H1 (cell line): ENCODE results near the gene RNF38. TPM values are rescaled to one million over a fixed set of nuclear protein-coding genes. Genes with fewer than 3 reads are reported as not detected.

Experiments used
- CBX8 ChIP-seq: fragments of 300-800, 300-1000 bp; sonication (generic); IDR thresholded peaks from 2 replicates; pipeline ENCODE4 v1.7.1; 2016; ENCODE audit warnings: low read depth, low read length, borderline replicate concordance
- CHD1 ChIP-seq: IDR thresholded peaks from 2 replicates; pipeline ENCODE4 v1.6.1; 2012; ENCODE audit warnings: low read depth, low read length, improper control_type of control experiment
- KDM1A ChIP-seq: fragments of 200-600, 300-600 bp; sonication (generic); IDR thresholded peaks from 2 replicates; pipeline ENCODE4 v1.7.1; 2016; ENCODE audit warnings: mild to moderate bottlenecking, low read length, borderline replicate concordance
- NANOG ChIP-seq: IDR thresholded peaks from 2 replicates; pipeline ENCODE4 v1.6.1; 2011; ENCODE audit warnings: low read length, low read depth, mild to moderate bottlenecking, inconsistent platforms; ENCODE audit not compliant: insufficient read depth, poor library complexity, severe bottlenecking
- RBBP5 ChIP-seq: IDR thresholded peaks from 2 replicates; pipeline ENCODE4 v1.7.1; 2012; ENCODE audit warnings: low read depth, mild to moderate bottlenecking, inconsistent platforms, low read length, moderate library complexity, borderline replicate concordance
- TAF1 ChIP-seq: IDR thresholded peaks from 2 replicates; pipeline ENCODE4 v1.6.1; 2011; ENCODE audit warnings: mild to moderate bottlenecking, low read depth, low read length
- TAF7 ChIP-seq: optimal IDR thresholded peaks from 2 replicates; pipeline ENCODE3; 2011; ENCODE audit warnings: low read depth, mild to moderate bottlenecking, inconsistent platforms, low read length, moderate library complexity, borderline replicate concordance
- TBP ChIP-seq: IDR thresholded peaks from 2 replicates; pipeline ENCODE4 v1.6.1; 2011; ENCODE audit warnings: low read depth, low read length, improper control_type of control experiment
- polyA plus RNA-seq, 7 experiments: library from polyadenylated mRNA; depleted of rRNA in 3 of 7; stranded (reverse) in 5 of 7; unstranded in 2 of 7; fragments of >200 nt in 5 of 7; fragments of 200-250 nt in 2 of 7; gene quantifications; 1 replicate in 5 of 7; 2 replicates in 1 of 7; 4 replicates in 1 of 7; pipeline versions ENCODE4 v1.2.1 to v1.2.3, GENCODE V29; 2011 to 2013; ENCODE audit warnings: missing spikeins in 2 of 7, mixed read lengths in 2 of 7
- total RNA-seq: library from RNA; stranded (reverse); fragmentation: NEBNext Ultra II Directional; extraction: Animal tissue kit (Norgen Biotek cat#: 25700); gene quantifications from 2 replicates; pipeline ENCODE4 v1.2.1, GENCODE V29; 2021

RNF38 gene
- total and polyA plus RNA-seq, 2 of the 8 experiments (the other 6 are each of a cell fraction or from before 2014, with no cell fraction given), result 54.9 to 60.9 TPM

GRCh38 chr9:36320466-36320865, 79.6 kb downstream of the RNF38 start (continued):
- no peak for TF ChIP-seq TAF7
- no peak for TF ChIP-seq CHD1
- no peak for TF ChIP-seq CBX8
- TF ChIP-seq TBP, result no peak
- no peak for TF ChIP-seq NANOG
- TF ChIP-seq TAF1, result no peak
- no peak for TF ChIP-seq RBBP5
- TF ChIP-seq KDM1A, result no peak
